ENCODE measurements around the gene EIPR1. TPM values are rescaled to one million over a fixed set of nuclear protein-coding genes. Genes with fewer than 3 reads are reported as not detected.

Gene EIPR1
- total RNA-seq, 2 donors from 2014 or later = 13.5 TPM

DNA sequence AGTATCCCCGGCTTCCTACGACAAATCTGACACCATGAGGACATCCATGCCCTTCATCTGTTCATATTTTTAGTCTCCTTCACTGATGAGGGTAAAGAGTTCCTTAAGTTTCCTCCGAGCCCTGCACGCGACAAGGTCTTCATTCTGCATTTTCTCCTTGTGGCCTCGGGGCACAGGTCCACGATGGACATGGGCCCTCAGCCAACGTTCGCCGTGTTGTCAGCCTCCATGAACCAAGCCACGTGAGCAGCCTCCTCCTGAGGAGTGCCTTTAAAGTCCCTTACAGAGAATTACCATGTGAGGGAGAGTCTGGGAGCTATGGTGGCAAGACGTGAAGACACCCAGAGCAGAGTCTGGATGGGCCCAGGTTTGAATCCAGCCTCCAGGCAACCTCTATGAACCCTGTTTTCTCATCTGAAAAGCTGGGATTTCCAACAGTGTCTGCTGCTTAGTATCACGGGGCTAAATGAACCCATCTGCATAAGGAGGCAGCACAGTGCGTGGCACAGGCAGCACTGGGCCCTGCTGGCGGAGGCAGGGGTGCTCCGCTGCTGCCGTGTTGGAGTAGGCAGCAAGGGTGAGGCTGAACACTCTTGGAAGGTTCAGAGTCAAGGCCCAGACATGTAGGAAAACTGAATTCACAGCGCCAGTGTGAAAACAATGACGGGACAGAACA lies 54.1 kb downstream of the EIPR1 start:
- intact Hi-C loops (cut with DNase I) = no loop called here
- Histone ChIP-seq H3K27me3 (no peaks in the 10 kb centered on the region), H3K27ac (no peak overlapping the region), H3K4me3 (no peak overlapping the region), H3K36me3 (replicated peaks in 1 of 2; ENCODE audit: insufficient read depth in 1 of 2, low read depth in 2 of 2) (no peaks in the 10 kb centered on the region), H3K4me1 (no peaks in the 10 kb centered on the region), H3K9me3 (no peaks in the 10 kb centered on the region)
- TF ChIP-seq, protein P1, sequence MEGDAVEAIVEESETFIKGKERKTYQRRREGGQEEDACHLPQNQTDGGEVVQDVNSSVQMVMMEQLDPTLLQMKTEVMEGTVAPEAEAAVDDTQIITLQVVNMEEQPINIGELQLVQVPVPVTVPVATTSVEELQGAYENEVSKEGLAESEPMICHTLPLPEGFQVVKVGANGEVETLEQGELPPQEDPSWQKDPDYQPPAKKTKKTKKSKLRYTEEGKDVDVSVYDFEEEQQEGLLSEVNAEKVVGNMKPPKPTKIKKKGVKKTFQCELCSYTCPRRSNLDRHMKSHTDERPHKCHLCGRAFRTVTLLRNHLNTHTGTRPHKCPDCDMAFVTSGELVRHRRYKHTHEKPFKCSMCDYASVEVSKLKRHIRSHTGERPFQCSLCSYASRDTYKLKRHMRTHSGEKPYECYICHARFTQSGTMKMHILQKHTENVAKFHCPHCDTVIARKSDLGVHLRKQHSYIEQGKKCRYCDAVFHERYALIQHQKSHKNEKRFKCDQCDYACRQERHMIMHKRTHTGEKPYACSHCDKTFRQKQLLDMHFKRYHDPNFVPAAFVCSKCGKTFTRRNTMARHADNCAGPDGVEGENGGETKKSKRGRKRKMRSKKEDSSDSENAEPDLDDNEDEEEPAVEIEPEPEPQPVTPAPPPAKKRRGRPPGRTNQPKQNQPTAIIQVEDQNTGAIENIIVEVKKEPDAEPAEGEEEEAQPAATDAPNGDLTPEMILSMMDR (IDR thresholded peaks at IDR 0.05) = no peak
- TF ChIP-seq POLR2A (IDR thresholded peaks at IDR 0.05) = no peak
- DNase-seq (no peak), ATAC-seq (no peak)
- 93 to 94% methylated on average over 19 of the region's 19 CpGs for WGBS, 2 donors

DNA sequence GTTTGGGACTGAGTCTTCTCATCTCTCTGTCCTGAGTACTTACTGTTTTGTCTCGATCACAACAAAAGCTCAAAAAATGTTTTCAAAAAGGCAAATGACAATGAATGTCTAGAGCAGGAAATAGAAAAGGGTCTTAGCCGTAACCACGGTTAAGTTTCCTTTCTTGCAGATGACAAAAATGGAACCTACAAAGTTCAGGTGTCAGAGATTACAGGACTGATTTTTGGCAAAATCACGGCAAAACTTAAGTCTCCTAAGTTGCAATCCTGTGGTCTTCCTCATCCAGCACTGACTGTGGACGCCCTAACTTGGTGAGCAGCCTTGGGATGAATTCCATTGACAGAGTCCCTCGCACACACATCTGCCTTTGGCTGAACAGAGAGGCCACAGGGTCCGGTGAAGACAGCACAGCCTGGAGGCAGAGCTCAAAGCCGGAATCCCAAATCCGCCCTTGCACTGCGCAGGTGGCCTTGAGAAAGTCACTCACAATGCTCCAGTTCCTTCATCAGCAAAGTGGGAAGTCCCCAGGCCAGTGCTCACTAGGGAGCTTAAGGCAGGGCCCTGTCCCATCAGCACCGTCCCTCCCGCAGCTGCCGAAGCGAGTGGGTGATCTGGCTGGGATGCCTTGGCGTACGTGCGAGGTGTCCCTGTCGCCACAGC lies 55.2 kb downstream of the EIPR1 start:
- Histone ChIP-seq H3K27ac (no peak overlapping the region), H3K36me3 (replicated peaks in 1 of 2; ENCODE audit: insufficient read depth in 1 of 2, low read depth in 2 of 2) (no peaks in the 10 kb centered on the region), H3K27me3 (no peaks in the 10 kb centered on the region), H3K4me3 (no peak overlapping the region), H3K4me1 (no peaks in the 10 kb centered on the region), H3K9me3 (no peaks in the 10 kb centered on the region)
- intact Hi-C loops (cut with DNase I) = no loop called here
- WGBS, 2 donors = 94% methylated on average over 15 to 18 of the region's 18 CpGs
- TF ChIP-seq, protein P1 (IDR thresholded peaks at IDR 0.05) = no peak
- no peak for TF ChIP-seq POLR2A (IDR thresholded peaks at IDR 0.05)
- DNase-seq (no peak), ATAC-seq (no peak)

DNA sequence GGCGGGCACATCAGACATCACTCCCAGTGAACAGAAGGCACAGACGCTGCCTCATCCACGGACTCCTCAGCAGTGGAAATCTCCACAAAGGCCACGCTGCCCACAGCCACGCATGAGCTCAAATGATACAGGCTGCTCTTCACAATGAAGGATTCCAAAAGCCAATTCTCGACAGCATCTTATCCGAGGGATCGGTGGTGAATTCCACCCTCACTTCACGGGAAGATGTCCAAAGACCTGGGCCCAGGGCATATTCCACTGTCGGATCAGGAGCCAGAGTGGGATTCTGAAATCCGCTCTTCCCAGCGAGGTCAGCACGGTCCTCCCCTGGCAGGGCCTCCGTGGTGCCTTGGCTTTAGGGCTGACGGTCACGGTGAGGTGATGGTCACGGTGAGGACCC lies 55.8 kb downstream of the EIPR1 start:
- H3K27me3 ChIP-seq = no peaks in the 10 kb centered on the region
- H3K27ac ChIP-seq = no peak overlapping the region
- no peaks in the 10 kb centered on the region for H3K36me3 ChIP-seq (replicated peaks in 1 of 2; ENCODE audit: insufficient read depth in 1 of 2, low read depth in 2 of 2)
- ATAC-seq (no peak), DNase-seq (no peak)
- no peak for TF ChIP-seq POLR2A (IDR thresholded peaks at IDR 0.05)
- TF ChIP-seq, protein P1 (IDR thresholded peaks at IDR 0.05) = no peak
- WGBS, 2 donors = 88 to 92% methylated on average over 16 to 17 of the region's 17 CpGs
- H3K9me3 ChIP-seq = no peaks in the 10 kb centered on the region
- intact Hi-C loops (cut with DNase I) = no loop called here
- H3K4me3 ChIP-seq = no peak overlapping the region
- no peaks in the 10 kb centered on the region for H3K4me1 ChIP-seq

DNA sequence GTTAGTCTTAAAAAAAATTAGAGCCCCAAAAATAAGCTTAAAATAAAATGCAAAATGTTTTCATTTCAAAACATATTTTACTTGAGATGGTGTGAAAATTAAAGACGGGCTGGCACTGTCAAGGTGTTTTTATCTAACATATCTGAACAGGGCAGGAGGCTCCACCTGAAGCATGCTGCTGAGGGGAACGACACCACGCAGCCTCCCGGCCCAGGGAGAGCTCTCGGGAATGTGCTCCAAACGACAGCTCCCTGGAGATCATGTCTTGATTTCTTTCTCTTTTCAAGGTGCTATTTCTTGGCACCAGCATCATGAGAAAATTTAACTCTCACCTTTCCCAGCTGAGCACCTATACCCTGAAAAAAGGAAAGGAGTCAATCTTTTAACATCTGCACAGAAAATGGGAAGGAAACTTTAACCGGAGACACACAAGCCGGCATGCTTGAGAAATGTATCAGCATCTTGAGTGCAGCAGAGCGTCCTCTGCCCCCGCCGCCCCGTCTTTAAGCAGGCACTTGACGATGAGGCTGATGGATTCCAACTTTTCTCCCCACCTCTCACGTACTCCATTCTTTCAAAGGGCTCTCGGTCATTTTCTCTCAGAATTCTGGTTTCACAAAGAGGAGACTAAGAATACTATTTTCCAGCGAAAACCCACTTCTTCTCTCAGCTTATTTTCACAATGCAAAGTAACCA lies 56.6 kb downstream of the EIPR1 start:
- ATAC-seq (no peak), DNase-seq (no peak)
- Histone ChIP-seq H3K4me1 (no peaks in the 10 kb centered on the region), H3K27me3 (no peaks in the 10 kb centered on the region), H3K36me3 (replicated peaks in 1 of 2; ENCODE audit: insufficient read depth in 1 of 2, low read depth in 2 of 2) (no peaks in the 10 kb centered on the region), H3K9me3 (no peaks in the 10 kb centered on the region), H3K27ac (no peak overlapping the region), H3K4me3 (no peak overlapping the region)
- intact Hi-C loops (cut with DNase I) = no loop called here
- WGBS, 2 donors = 75 to 80% methylated on average over 16 of the region's 16 CpGs
- TF ChIP-seq, protein P1 (IDR thresholded peaks at IDR 0.05) = no peak
- no peak for TF ChIP-seq POLR2A (IDR thresholded peaks at IDR 0.05)
